HepG2 (cell line): Measurements from ENCODE around the gene ARHGEF39. TPM values are rescaled to one million over a fixed set of nuclear protein-coding genes. Genes with fewer than 3 reads are reported as not detected.
A peak's percentile ranks its signal among the peaks of the same experiment; 100 is the strongest.

Source experiments
- CBFB ChIP-seq: sonication (generic); formaldehyde crosslinking; IDR thresholded peaks from 2 replicates; pipeline ENCODE4 v1.4.0; 2020; ENCODE audit warnings: missing genetic modification reagents
- FOXJ3 ChIP-seq: sonication (generic); formaldehyde crosslinking; IDR thresholded peaks from 2 replicates; pipeline ENCODE4 v1.4.0; 2020; ENCODE audit warnings: missing genetic modification reagents, mild to moderate bottlenecking, borderline replicate concordance
- FOXM1 ChIP-seq: sonication (generic); formaldehyde crosslinking; IDR thresholded peaks from 2 replicates; pipeline ENCODE4 v1.5.0; 2020; ENCODE audit warnings: missing genetic modification reagents
- JUND ChIP-seq: sonication (generic); formaldehyde crosslinking; IDR thresholded peaks from 2 replicates; pipeline ENCODE4 v1.8.0; 2022; ENCODE audit warnings: mild to moderate bottlenecking, missing genetic modification reagents
- KLF15 ChIP-seq: sonication (generic); formaldehyde crosslinking; IDR thresholded peaks from 2 replicates; pipeline ENCODE4 v1.8.1; 2023; ENCODE audit warnings: borderline replicate concordance, mild to moderate bottlenecking, inconsistent platforms, missing genetic modification reagents, mixed read lengths
- NONO ChIP-seq, 2 experiments: fragments of 450-650 bp in 1 of 2; sonication (generic) in 1 of 2; formaldehyde crosslinking in 1 of 2; IDR thresholded peaks in 1 of 2; conservative IDR thresholded peaks in 1 of 2; 2 replicates each; pipeline versions ENCODE4 v1.6.1 to v1.8.0; 2017 to 2022; ENCODE audit warnings: mild to moderate bottlenecking in 1 of 2, missing genetic modification reagents in 1 of 2, moderate library complexity in 1 of 2
- NRL ChIP-seq: sonication (generic); formaldehyde crosslinking; IDR thresholded peaks from 2 replicates; pipeline ENCODE4 v1.5.0; 2020; ENCODE audit warnings: missing genetic modification reagents, mild to moderate bottlenecking, moderate library complexity, borderline replicate concordance
- YEATS2 ChIP-seq: sonication (generic); formaldehyde crosslinking; IDR thresholded peaks from 2 replicates; pipeline ENCODE4 v1.4.0; 2020; ENCODE audit warnings: missing genetic modification reagents, borderline replicate concordance
- ZKSCAN8 ChIP-seq: IDR thresholded peaks from 2 replicates; pipeline ENCODE4 v1.6.1; 2016; ENCODE audit warnings: borderline replicate concordance, missing genetic modification reagents, missing compliant biosample characterization
- ZNF451 ChIP-seq: sonication (generic); formaldehyde crosslinking; IDR thresholded peaks from 2 replicates; pipeline ENCODE4 v1.5.0; 2020; ENCODE audit warnings: mild to moderate bottlenecking, missing genetic modification reagents
- ZNF687 ChIP-seq: sonication (generic); formaldehyde crosslinking; IDR thresholded peaks from 2 replicates; pipeline ENCODE4 v1.5.1; 2020; ENCODE audit warnings: mild to moderate bottlenecking, missing genetic modification reagents, moderate library complexity
- ZNF709 ChIP-seq: sonication (generic); formaldehyde crosslinking; IDR thresholded peaks from 2 replicates; pipeline ENCODE4 v1.5.0; 2020; ENCODE audit warnings: mild to moderate bottlenecking, missing genetic modification reagents
- polyA plus RNA-seq, 8 experiments: library from polyadenylated mRNA; depleted of rRNA in 3 of 8; stranded (reverse) in 7 of 8; unstranded in 1 of 8; fragments of >200 nt; fragmentation: Illumina TruSeq in 4 of 8; extraction: Trizol in 4 of 8; gene quantifications; 2 replicates each; pipeline versions ENCODE4 v1.2.1 to v1.2.3, GENCODE V29; 2011 to 2016; ENCODE audit warnings: low read depth in 4 of 8, missing spikeins in 1 of 8, mixed read lengths in 1 of 8; ENCODE audit not compliant: insufficient read depth in 1 of 8
- total RNA-seq, 5 experiments: library from RNA; depleted of rRNA; stranded (reverse); fragments of >200 nt; fragmentation: Illumina TruSeq; extraction: Trizol; gene quantifications; 2 replicates each; pipeline ENCODE4 v1.2.3, GENCODE V29; 2016; ENCODE audit warnings: low read depth in 1 of 5
- TF ChIP-seq, protein P1 (sequence below): sonication (generic); formaldehyde crosslinking; IDR thresholded peaks from 2 replicates; pipeline ENCODE4 v1.4.0; 2020; ENCODE audit warnings: missing genetic modification reagents, low read depth, mild to moderate bottlenecking, borderline replicate concordance
- TF ChIP-seq, protein P2 (sequence below): IDR thresholded peaks from 2 replicates; pipeline ENCODE4 v1.6.1; 2016; ENCODE audit warnings: low read depth, control low read depth
- TF ChIP-seq, protein P3 (sequence below): sonication (generic); formaldehyde crosslinking; IDR thresholded peaks from 2 replicates; pipeline ENCODE4 v1.4.0; 2020; ENCODE audit warnings: missing genetic modification reagents
- TF ChIP-seq, protein P4 (sequence below): sonication (generic); formaldehyde crosslinking; IDR thresholded peaks from 2 replicates; pipeline ENCODE4 v1.4.0; 2020; ENCODE audit warnings: missing genetic modification reagents, borderline replicate concordance

The ARHGEF39 gene
- total and polyA plus RNA-seq, 2 of the 13 experiments (the other 11 are each of a cell fraction or from before 2014, with no cell fraction given): 11.2 to 12.3 TPM

DNA sequence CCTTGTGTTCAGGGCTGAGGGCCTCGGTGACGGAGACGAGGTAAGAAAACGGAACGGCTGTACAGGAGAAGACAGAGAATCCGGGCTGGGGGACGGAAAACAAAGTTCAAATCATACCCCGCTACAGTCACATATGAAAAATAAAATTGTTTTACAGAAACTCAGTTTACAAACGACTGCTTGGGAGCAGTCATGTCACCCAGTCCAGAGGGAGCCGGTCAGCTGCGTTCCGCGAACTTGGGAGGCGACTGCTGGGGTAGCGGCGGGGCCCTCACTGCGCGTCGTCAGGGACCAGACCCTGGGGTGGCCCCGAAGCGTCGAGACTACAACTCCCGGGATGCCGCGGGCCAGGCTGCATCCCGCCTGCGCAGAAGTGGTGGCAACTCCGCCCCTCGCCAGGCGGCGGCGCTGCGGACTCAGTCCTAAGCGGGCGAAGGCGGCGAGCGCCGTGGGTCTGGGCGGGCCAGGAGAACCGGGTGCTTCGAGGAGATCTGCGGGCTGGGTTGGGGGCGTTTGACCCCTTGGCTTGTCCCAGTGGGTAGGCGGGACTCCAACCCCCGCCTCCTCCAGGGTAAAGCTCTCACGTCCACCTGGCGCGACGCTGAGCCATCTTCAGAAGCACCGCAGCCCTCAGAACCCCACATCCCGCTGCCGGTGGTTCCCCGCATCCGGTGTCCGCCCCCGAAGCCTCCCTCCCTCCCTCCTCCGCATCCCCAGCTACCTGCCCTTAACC is 18.3 kb downstream of the ARHGEF39 start (continued):
- TF ChIP-seq, protein P1, sequence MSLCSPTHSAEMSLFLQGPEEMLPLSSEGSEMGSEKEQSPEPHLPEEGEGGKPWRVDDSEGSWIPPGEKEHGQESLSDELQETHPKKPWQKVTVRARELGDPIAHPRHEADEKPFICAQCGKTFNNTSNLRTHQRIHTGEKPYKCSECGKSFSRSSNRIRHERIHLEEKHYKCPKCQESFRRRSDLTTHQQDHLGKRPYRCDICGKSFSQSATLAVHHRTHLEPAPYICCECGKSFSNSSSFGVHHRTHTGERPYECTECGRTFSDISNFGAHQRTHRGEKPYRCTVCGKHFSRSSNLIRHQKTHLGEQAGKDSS (CRISPR knock-in tag): peak; percentile 59; the same call in 1 of the 2 replicates
- TF ChIP-seq, protein P2, sequence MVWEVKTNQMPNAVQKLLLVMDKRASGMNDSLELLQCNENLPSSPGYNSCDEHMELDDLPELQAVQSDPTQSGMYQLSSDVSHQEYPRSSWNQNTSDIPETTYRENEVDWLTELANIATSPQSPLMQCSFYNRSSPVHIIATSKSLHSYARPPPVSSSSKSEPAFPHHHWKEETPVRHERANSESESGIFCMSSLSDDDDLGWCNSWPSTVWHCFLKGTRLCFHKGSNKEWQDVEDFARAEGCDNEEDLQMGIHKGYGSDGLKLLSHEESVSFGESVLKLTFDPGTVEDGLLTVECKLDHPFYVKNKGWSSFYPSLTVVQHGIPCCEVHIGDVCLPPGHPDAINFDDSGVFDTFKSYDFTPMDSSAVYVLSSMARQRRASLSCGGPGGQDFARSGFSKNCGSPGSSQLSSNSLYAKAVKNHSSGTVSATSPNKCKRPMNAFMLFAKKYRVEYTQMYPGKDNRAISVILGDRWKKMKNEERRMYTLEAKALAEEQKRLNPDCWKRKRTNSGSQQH (CRISPR knock-in tag): no peak; the same call in 1 of the 2 replicates
- peak; percentile 75; the same call in 1 of the 2 replicates for TF ChIP-seq CBFB
- no peak for TF ChIP-seq JUND (CRISPR knock-in tag)
- no peak for TF ChIP-seq NONO (IDR thresholded peaks at IDR 0.05)
- TF ChIP-seq NONO (CRISPR knock-in tag; conservative IDR thresholded peaks at IDR 0.05): peak; percentile 58; the same call in 1 of the 2 replicates
- TF ChIP-seq, protein P3, sequence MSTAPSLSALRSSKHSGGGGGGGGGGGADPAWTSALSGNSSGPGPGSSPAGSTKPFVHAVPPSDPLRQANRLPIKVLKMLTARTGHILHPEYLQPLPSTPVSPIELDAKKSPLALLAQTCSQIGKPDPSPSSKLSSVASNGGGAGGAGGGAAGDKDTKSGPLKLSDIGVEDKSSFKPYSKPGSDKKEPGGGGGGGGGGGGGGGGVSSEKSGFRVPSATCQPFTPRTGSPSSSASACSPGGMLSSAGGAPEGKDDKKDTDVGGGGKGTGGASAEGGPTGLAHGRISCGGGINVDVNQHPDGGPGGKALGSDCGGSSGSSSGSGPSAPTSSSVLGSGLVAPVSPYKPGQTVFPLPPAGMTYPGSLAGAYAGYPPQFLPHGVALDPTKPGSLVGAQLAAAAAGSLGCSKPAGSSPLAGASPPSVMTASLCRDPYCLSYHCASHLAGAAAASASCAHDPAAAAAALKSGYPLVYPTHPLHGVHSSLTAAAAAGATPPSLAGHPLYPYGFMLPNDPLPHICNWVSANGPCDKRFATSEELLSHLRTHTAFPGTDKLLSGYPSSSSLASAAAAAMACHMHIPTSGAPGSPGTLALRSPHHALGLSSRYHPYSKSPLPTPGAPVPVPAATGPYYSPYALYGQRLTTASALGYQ (CRISPR knock-in tag): peak; percentile 77; the same call in 1 of the 2 replicates
- TF ChIP-seq FOXJ3 (CRISPR knock-in tag): no peak; the same call in 1 of the 2 replicates
- TF ChIP-seq ZNF451 (CRISPR knock-in tag): no peak
- TF ChIP-seq FOXM1 (CRISPR knock-in tag): no peak
- TF ChIP-seq NRL: 0 out of 2 replicates have a peak, but pooled peaks have one; percentile 45
- no peak for TF ChIP-seq KLF15
- TF ChIP-seq, protein P4, sequence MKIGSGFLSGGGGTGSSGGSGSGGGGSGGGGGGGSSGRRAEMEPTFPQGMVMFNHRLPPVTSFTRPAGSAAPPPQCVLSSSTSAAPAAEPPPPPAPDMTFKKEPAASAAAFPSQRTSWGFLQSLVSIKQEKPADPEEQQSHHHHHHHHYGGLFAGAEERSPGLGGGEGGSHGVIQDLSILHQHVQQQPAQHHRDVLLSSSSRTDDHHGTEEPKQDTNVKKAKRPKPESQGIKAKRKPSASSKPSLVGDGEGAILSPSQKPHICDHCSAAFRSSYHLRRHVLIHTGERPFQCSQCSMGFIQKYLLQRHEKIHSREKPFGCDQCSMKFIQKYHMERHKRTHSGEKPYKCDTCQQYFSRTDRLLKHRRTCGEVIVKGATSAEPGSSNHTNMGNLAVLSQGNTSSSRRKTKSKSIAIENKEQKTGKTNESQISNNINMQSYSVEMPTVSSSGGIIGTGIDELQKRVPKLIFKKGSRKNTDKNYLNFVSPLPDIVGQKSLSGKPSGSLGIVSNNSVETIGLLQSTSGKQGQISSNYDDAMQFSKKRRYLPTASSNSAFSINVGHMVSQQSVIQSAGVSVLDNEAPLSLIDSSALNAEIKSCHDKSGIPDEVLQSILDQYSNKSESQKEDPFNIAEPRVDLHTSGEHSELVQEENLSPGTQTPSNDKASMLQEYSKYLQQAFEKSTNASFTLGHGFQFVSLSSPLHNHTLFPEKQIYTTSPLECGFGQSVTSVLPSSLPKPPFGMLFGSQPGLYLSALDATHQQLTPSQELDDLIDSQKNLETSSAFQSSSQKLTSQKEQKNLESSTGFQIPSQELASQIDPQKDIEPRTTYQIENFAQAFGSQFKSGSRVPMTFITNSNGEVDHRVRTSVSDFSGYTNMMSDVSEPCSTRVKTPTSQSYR (CRISPR knock-in tag): no peak
- TF ChIP-seq YEATS2 (CRISPR knock-in tag): peak; percentile 74; the same call in 1 of the 2 replicates
- TF ChIP-seq ZKSCAN8 (CRISPR knock-in tag): no peak
- peak; percentile 70 for TF ChIP-seq ZNF709 (CRISPR knock-in tag)
- peak; percentile 86 for TF ChIP-seq ZNF687 (CRISPR knock-in tag)
